HUES64 (cell line): Measurements from ENCODE around the gene WDR33.
A peak's percentile ranks its signal among the peaks of the same experiment; 100 is the strongest.

Experiments used
- H3K27ac ChIP-seq: 2 replicates; pipeline ENCODE4 v1.7.0; 2013; ENCODE audit warnings: low read depth, low read length, inconsistent platforms
- H3K27me3 ChIP-seq: 2 replicates; pipeline ENCODE4 v1.6.1; 2013; ENCODE audit warnings: mild to moderate bottlenecking, low read length; ENCODE audit not compliant: insufficient read depth
- H3K36me3 ChIP-seq: 2 replicates; pipeline ENCODE4 v1.6.1; 2013; ENCODE audit warnings: mild to moderate bottlenecking, low read length; ENCODE audit not compliant: insufficient read depth
- H3K4me1 ChIP-seq: 2 replicates; pipeline ENCODE4 v1.6.1; 2013; ENCODE audit warnings: mild to moderate bottlenecking, low read length, moderate library complexity; ENCODE audit not compliant: insufficient read depth
- H3K4me3 ChIP-seq: 2 replicates; pipeline ENCODE4 v1.5.1; 2013; ENCODE audit warnings: mild to moderate bottlenecking, low read length, moderate library complexity
- H3K9ac ChIP-seq: 2 replicates; pipeline ENCODE4 v1.6.1; 2013; ENCODE audit warnings: mild to moderate bottlenecking, low read depth, low read length
- H3K9me3 ChIP-seq: 2 replicates; pipeline ENCODE4 v1.6.1; 2013; ENCODE audit warnings: low read depth, low read length; ENCODE audit not compliant: insufficient read depth
- WGBS: fragments of 150-250, 120-280 bp; methylation state at CpG from one replicate; pipeline ENCODE4 v1.1.7; 2013; ENCODE audit warnings: missing lambda C conversion rate; 5-methylcytosine and 5-hydroxymethylcytosine counted together

Gene WDR33

DNA sequence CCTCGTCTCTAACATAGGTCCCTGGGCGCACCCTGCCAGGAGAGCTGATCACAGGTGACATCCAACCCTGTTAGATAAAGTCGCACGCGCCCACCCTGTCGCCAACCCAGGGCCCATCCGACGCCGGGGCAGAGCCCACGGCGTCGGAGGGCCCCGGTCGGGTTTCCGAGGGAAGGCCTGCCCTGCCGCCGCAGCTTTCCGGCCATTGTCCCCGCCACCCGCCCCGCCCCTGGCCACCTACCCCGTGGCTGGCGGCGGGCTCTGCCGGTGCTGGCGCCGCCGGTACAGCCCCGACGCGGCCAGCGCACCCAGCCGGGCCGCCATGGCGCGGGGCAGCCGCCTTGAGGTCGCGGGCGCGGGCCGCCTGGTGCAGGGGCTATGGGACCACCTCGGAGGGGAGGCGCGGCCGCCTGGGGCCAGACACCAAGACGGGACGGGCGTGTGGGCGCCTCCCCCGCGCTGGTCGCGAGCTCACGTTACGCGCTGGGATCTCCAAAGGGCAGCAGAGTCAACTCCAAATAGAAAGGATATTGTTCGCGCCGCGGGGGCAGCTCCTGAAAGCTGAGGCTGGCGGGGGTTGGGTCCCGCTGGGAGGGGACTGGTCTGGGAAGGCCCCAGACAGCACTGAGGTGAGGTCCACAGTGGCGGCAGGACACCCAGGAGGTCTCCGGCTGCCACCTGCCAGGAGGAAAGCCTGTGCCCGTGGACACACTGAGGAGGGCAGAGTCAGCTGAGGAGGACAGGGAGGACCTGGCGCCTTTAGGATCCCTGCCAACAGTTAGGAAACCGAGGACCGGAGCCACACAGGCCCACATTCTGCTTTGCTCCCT, 146.7 kb downstream of the WDR33 start:
- peaks cover 47% of the 10 kb centered on the region for H3K27me3 ChIP-seq
- H3K4me3 ChIP-seq: peak overlapping the region; percentile 61
- WGBS: 14% methylated on average over 69 of the region's 69 CpGs
- H3K9me3 ChIP-seq: no peaks in the 10 kb centered on the region
- H3K27ac ChIP-seq: no peak overlapping the region
- peak overlapping the region; percentile 73 for H3K9ac ChIP-seq
- no peaks in the 10 kb centered on the region; the same call in 1 of the 2 replicates for H3K4me1 ChIP-seq
- no peaks in the 10 kb centered on the region for H3K36me3 ChIP-seq

DNA sequence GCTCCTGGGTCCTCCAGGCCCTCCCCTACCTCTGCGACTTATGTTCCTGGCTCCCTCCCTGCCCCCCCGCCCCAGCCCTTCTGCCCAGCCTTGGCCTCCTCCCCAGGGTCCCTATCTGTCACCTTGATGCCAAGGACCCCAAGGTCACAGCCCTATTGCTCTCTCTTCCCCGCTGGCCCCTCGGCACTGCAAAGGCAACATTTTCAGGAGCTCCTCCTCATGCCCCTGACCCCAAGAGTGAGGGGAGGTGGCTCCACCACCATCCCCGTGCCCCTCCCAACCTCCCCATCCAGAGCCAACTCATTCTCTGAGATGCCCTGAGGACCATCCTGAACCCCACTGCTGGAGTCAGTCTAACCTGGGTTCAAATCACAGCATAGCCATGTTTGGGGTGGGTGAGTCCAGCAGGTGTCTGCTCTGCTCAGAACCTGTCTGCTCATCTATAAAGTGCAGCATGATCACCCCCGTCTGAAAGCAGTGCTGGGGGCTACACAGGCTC, 147.4 kb downstream of the WDR33 start:
- Histone ChIP-seq H3K27me3 (peaks cover 47% of the 10 kb centered on the region), H3K4me1 (no peaks in the 10 kb centered on the region; the same call in 1 of the 2 replicates), H3K27ac (no peak overlapping the region), H3K4me3 (peak overlapping the region; percentile 61), H3K36me3 (no peaks in the 10 kb centered on the region), H3K9me3 (no peaks in the 10 kb centered on the region), H3K9ac (no peak overlapping the region)
- 77% methylated on average over 6 of the region's 6 CpGs for WGBS

DNA sequence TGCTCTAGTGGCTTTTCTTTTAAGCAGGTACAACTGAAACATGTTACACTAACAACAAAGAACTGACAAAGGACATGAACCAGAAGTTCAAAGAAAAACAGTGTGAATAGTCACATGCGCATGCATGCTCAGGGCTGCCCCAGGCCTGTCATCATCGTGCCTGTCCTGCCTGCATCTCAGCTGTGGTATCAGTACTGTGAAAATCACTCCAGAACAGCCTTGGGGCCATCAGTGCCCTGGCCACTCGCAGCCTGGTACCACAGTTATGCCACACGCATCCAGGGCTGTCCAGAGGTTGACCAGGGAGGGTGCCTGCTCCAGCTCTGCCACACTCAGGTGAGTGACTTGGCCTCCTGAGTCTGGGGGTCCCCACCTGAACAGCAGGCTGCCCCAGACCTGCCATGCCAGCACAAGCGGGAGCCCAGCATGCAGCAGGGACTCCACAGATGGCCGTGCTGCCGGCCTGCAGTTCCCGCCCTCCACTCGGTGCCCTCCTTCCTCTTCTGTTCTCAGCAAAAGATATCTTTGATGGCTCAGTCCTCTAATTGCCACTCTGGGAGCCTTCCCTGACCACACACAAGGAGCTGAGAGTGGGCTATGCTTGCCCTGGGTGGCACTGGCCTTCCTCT, 147.9 kb downstream of the WDR33 start:
- WGBS: 75% methylated on average over 9 of the region's 9 CpGs
- Histone ChIP-seq H3K27ac (no peak overlapping the region), H3K4me1 (no peaks in the 10 kb centered on the region; the same call in 1 of the 2 replicates), H3K9ac (no peak overlapping the region), H3K36me3 (no peaks in the 10 kb centered on the region), H3K9me3 (no peaks in the 10 kb centered on the region), H3K4me3 (no peak overlapping the region), H3K27me3 (peaks cover 47% of the 10 kb centered on the region)

DNA sequence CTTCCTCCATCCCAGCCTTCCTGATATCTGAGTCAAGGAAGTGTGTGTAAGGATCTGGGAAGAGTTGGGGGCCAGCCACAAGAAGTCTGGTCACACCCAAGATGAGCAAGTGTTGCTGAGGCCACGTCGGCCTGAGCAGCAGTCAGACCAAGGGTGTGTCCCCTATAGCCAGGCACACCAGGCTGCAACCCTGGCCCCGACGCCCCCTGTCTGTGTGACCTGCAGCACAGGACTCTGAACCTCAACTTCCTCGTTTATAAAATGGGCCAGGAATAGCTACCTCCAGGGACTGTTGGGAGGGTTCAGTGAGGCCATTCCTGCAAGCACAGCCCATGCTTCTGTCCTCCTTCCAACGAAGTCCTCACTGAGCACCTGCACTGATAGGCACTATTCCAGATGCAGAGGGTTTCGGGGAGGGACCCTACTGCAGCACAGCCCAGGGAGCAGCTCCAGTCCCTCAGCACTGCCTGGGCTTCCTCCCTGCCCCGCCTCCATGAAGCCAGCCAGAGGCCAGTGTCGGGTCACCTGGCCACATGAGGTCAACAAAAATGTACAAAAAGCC, 148.9 kb downstream of the WDR33 start:
- Histone ChIP-seq H3K27me3 (peaks cover 44% of the 10 kb centered on the region), H3K36me3 (no peaks in the 10 kb centered on the region)
- WGBS: 82% methylated on average over 9 of the region's 9 CpGs

DNA sequence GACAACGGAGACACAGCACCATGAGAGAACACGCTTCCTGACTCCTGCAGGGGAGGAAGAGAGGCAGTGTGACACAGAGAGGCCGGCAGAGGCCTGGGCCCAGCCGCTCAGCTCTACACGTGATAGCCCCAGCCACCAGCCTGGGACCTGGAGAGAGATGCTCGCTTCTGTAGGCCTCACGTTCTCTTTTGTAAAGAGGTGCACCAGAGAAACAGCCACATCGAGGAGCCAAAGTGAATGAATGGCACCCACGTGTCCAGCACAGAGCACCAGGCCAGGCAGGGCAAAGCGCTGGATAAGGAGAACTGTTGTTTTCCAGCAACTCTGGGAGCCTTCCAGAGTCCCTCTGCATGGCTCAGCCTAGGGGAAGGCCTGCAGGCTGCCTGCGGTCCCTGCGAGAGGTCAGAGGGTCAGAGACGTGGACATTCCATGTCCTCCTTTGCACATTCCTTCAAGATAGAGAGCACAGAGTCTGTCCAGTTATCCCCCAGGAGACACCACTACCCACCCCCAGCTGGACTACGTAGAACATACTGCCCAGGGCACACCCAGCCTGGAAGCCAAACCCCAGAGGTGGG, 149.8 kb downstream of the WDR33 start:
- WGBS: 93% methylated on average over 14 of the region's 14 CpGs
- Histone ChIP-seq H3K9ac (no peak overlapping the region), H3K27ac (no peak overlapping the region), H3K27me3 (peaks cover 36% of the 10 kb centered on the region), H3K4me1 (no peaks in the 10 kb centered on the region; the same call in 1 of the 2 replicates), H3K4me3 (no peak overlapping the region), H3K9me3 (no peaks in the 10 kb centered on the region), H3K36me3 (no peaks in the 10 kb centered on the region)

More for the DNA sequence above, 148.9 kb downstream of the WDR33 start:
- Histone ChIP-seq H3K4me1 (no peaks in the 10 kb centered on the region; the same call in 1 of the 2 replicates), H3K9ac (no peak overlapping the region), H3K9me3 (no peaks in the 10 kb centered on the region), H3K27ac (no peak overlapping the region), H3K4me3 (no peak overlapping the region)

DNA sequence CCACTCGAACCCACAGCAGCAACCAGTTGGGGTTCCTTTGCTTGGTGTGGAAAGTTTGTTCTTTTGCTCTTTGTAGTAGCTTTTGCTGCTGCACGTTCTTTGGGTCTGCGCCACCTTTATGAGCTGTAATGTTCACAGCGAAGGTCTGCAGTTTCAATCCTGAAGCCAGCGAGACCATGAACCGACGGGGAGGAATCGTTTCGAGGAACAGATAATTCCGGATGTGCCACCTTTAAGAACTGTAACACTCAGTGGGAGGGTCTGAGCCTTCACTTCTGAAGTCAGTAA, 150.7 kb downstream of the WDR33 start:
- 95% methylated on average over 10 of the region's 10 CpGs for WGBS
- no peak overlapping the region for H3K9ac ChIP-seq
- no peaks in the 10 kb centered on the region for H3K9me3 ChIP-seq
- H3K4me1 ChIP-seq: peaks cover 7% of the 10 kb centered on the region; the same call in 1 of the 2 replicates
- H3K27ac ChIP-seq: no peak overlapping the region
- H3K4me3 ChIP-seq: no peak overlapping the region
- H3K27me3 ChIP-seq: peaks cover 26% of the 10 kb centered on the region
- no peaks in the 10 kb centered on the region for H3K36me3 ChIP-seq

DNA sequence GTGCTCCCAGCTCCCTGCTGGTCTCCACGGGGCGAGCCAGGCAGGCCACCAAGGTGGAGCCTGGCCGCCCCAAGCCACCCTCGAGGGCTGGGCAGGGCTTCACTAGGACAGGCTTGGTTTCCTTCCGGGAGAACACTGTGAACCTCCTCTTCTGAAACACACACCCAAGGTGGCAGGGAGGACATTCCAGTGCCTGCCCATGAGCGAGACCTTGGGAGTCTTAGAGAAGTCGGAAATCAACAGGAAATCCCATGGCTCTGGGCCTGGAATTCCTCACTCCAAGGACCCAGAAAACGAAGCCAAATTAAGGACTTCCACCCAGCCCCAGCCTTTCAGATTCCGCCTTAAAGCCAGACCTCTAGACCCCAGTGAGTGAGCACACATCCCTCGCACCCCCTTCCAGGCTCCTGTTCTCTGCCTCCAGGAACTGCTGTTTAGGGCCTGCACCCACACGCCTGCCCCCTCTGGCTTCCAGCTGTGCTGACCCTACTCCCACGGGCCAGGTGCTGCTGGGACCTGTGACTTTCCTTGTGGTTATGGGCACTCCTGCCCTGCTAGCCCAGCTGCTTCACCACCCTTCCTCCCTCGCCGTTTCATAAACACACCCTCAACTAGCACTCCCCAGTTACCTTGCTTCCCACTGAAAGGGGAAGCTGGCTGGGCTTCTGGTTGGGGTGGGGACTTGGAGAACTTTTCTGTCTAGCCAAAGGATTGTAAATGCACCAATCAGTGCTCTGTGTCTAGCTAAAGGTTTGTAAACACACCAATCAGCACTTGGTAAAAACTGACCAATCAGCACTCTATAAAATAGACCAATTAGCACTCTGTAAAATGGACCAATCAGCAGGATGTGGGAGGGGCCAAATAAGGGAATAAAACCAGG, 151.3 kb downstream of the WDR33 start:
- WGBS: 89% methylated on average over 14 of the region's 14 CpGs
- H3K4me3 ChIP-seq: no peak overlapping the region
- no peaks in the 10 kb centered on the region for H3K9me3 ChIP-seq
- H3K9ac ChIP-seq: no peak overlapping the region
- peaks cover 7% of the 10 kb centered on the region; the same call in 1 of the 2 replicates for H3K4me1 ChIP-seq
- H3K27ac ChIP-seq: no peak overlapping the region
- H3K36me3 ChIP-seq: no peaks in the 10 kb centered on the region
- peaks cover 20% of the 10 kb centered on the region for H3K27me3 ChIP-seq

- no peak overlapping the region for H3K9ac ChIP-seq
- peaks cover 7% of the 10 kb centered on the region; the same call in 1 of the 2 replicates for H3K4me1 ChIP-seq
- WGBS: 94% methylated on average over 20 of the region's 20 CpGs
- no peak overlapping the region for H3K4me3 ChIP-seq
- no peaks in the 10 kb centered on the region for H3K36me3 ChIP-seq
- H3K27ac ChIP-seq: no peak overlapping the region
- H3K9me3 ChIP-seq: no peaks in the 10 kb centered on the region
- peaks cover 12% of the 10 kb centered on the region for H3K27me3 ChIP-seq
These were observed 152.1 kb downstream of the WDR33 start for GRCh38 chr2:127658641-127659407.

- WGBS: 90% methylated on average over 5 of the region's 6 CpGs
- no peaks in the 10 kb centered on the region for H3K36me3 ChIP-seq
- no peak overlapping the region for H3K4me3 ChIP-seq
- H3K27ac ChIP-seq: no peak overlapping the region
- peaks cover 7% of the 10 kb centered on the region; the same call in 1 of the 2 replicates for H3K4me1 ChIP-seq
- no peaks in the 10 kb centered on the region for H3K9me3 ChIP-seq
- H3K9ac ChIP-seq: no peak overlapping the region
- H3K27me3 ChIP-seq: peaks cover 5% of the 10 kb centered on the region
These were observed 152.8 kb downstream of the WDR33 start for GRCh38 chr2:127658146-127658545.

DNA sequence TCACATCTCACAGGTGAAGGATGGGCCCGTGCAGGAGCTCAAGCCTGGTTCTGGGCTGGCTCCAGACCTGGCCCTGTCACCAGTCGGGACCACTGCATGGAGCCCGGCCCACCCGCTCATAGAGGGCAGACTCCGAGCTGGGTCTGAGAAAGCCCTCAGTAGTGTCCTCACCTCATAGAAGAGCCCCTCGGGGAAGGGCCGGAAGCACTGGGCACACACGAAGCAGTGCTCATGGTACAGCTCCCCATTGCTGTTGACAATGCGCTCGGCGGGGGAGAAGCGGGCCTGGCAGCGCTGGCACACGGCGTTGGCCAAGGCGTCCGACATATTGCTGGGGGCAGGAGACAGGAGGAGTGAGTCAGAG, 153.8 kb downstream of the WDR33 start:
- H3K4me3 ChIP-seq: no peak overlapping the region
- no peak overlapping the region for H3K27ac ChIP-seq
- H3K36me3 ChIP-seq: no peaks in the 10 kb centered on the region
- WGBS: 96% methylated on average over 17 of the region's 17 CpGs
- H3K27me3 ChIP-seq: no peaks in the 10 kb centered on the region
- no peak overlapping the region for H3K9ac ChIP-seq
- peaks cover 7% of the 10 kb centered on the region; the same call in 1 of the 2 replicates for H3K4me1 ChIP-seq
- H3K9me3 ChIP-seq: no peaks in the 10 kb centered on the region
